Hippocampal formation (tissue), 2 donors: ENCODE results near the gene TTLL11.

Source experiments
- DNase-seq, 2 donors: peaks; one replicate each; lab custom pipeline; 2025; lab: John Stamatoyannopoulos, UW

TTLL11 gene

DNA sequence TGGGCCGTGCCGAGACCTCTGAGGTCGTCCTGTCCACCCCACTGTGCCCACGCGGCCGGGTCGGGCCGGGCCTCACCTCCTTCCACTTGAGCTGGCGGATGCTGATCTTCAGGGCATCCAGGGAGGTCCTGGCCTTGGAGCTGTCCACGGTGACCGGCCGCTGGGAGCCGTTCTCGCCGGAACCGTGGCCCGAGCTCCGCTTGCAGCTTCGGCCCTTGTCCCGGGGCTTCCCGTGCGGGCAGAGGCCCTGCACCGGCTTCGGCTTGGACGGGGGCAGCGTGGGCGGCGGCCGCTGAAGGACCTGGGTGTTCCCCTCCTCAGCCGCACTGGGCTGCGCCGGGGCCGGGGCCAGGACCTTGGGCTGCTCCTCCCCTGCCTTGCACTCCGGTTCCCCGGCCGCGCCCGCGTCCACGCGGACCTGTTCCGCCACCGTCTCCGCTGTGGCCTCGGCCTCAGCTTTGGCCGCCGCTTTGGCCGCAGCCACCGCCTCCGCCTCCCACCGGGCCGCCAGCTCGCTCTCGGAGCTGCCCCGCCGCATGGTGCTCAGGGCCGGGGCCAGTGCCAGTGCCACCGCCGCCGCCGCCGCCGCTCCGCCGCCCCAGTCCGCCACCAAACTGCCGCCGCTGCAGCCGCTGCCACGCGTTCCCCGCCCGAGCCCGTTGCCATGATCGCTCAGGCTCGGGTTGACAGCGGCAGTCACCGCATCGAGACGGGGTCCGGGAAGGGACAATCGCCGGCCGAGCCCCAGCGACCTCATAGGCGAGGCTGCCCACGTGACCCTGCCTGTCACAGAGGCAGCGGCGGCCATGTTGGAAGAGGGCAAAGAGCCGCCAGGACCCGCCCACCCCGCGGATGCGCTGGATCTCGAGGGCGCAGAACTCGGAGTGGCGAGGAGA is at the start of gene TTLL11:
Gene TTLL11, minus strand, starts transcription at position 698 of the 896 bp plus-strand sequence. Its CDS starts 160 bp downstream, at position 538.
- peak; percentile 93 to 97 for DNase-seq

DNA sequence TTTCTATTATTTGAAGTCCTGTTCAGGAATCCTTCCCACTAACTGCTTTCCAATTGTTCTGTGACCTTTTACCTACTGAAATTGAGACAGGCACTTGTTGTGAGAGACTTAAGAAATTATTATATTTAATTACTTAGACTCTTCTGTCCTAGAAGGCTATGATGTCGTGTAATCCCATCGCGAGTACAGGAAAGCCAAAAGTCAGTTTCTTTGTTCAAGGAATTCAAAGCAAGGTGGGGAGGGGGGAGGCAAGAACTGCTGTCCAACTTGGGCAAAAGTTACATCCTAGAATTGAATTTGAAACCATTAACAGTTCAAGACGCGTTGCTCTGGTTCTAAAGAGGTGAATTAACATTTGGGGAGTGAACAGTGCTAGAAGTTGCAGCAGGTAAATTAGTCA is 48.6 kb upstream of the TTLL11 start:
- no peak for DNase-seq

DNA sequence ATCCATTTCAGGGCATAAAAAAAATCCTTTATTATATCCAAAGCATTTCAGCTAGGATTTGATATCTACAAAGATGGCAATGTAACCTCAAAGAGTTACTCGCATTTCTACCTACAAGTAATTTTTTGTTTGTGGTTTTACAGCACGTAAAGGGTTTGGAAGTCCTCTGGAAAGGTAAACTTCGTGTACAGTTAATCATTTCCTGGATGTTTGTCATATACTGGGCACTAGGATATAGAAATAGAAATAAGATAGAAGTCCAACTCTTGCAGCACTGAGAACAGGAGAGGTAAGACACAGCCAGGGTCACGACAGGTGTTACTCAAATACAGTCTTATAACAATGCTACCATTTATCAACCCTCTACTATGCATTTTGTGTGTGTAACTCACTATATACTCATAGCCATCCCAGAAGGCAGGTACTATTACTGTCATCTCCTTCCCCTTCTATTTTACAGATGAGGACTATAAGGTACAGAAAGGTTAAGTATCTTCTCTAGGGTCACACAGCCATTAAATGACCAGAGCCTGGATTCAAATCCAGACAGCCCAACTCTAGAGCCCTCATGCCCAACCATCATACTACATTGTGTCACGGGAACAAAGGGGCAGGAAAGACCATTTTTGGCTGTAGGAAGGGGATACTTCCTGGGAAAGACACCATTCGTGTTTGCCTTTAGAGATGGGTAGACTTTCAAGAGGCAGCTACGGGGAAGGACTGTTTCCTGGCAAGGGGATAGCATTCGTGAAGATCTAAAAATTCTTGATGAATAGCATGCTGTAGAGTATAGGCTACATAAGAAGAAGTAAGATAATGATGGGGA is 47.5 kb upstream of the TTLL11 start:
- no peak for DNase-seq

GRCh38 chr9:122138560-122139268 is 45.6 kb upstream of the TTLL11 start:
- DNase-seq, result no peak

DNA sequence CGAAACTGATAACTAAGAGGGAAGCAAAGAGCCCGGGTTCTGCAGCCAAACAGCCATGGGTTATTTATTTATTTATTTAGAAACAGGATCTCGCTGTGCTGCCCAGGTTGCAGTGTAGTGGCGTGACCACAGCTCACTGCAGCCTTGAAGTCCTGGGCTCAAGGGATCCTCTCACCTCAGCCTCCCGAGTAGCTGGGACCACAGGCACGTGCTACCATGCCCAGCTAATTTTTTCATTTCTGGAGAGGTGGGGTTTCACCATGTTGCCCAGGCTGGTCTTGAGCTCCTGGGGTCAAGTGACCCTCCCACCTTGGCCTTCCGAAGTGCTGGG is 42.4 kb upstream of the TTLL11 start:
- DNase-seq, result no peak

- no peak for DNase-seq
These were observed 41.9 kb upstream of the TTLL11 start for GRCh38 chr9:122134822-122135528.

DNA sequence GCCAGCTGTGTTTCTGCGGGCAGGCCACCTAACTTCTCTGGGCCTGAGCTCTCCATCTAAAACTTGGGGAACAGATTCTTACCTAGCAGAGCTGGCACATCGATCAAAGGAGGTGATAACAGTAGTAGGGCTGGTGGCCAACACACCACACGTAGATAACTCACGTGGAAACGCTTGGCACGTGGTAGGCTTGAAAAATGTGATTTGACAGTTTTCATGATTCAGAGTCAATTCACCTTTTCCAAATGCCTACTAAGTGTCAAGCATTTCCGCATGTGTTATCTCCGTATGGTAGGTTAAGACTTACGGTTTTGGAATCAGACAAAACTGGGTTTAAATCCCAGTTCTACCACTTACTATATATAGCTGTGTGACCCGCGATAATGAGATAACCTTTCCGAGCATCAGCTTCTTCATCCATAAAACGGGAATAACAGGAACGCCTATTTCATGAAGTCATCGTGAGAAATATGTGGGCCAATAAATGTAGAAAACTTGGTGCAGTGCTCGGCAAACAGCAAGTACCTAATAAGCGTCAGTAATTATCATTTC is 41.0 kb upstream of the TTLL11 start:
- no peak for DNase-seq

DNA sequence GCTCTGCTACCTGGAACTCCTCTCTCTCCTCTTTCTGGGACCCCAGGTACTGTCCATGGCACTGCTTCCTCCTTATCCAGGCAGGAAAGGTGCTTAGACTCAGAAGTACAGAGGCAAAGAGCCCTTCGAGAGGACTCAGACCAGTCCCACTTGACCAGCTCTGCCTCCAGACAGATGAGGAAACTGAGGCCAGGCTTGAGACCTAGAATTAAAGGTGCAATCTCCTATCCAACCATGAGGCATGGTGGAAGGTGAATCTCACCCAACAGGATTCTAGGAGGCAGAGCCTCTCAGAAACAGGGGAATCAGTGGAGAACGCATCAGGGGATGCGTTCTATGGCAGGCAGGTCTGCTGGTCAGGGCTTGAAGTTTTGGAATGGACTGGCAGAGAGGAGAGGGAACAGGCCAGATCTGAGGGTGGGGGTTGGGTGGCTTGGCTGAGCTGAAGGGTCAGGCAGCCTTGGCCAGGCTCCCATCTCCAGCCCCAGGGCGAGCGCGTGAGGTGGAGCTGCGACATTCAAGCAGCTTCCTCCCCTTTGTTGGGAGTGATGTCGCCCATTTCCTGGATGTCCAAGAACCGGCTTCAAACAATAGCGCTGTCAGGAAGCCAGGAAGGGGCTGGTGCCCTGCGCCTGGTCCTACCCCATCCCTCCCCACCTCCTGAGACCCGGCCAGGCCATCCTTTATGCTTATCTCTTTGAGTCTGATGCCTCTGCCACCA is 40.3 kb upstream of the TTLL11 start:
- DNase-seq, result no peak

DNA sequence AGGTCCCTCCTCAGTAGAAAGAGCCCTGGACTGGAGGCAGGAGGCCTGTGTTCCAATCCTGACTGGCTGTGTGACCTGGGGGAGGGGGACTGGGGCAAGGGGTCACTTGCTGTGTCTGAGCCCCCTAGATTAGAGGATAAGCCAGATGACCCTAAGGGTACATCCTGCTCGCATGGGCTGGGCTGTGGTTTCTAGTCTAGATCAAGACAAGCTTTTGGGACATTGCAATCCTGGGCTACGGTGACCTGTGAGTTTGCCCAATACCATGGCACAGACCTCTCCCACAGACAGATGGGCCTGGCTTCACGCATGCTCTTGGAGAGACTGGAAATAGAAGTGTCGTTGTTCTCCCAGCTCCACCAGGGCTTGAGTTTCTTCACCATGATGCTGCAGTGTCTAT is 39.4 kb upstream of the TTLL11 start:
- no peak for DNase-seq

DNA sequence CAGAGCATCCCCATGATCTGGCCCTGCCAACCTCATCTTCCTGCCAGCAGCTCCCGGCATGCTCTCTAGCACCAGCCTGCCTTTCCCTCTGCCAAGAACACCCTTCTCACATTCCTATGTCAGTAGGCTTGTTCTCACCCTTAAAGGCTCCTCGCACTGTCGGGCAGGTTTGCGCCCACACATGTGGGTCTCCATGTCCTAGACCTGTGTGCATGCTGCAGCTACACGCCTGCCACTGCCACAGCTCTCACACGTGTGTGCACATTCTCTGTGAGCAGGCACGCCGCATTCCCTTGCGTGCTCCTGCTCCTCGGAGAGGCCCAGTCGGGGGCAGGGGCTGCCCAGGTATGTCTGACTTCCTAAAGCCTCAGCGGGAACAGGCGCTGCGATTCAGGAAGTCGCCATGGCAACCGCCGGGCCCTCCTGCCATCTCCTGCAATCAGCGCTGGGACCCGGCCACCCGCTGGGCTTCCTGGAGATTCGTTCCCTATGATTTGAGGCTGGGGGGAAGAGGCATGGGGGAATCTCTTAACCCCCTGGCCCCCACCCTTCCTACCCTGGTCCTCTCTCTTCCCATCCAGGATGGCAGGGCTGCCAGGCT is 38.4 kb upstream of the TTLL11 start:
- no peak for DNase-seq

GRCh38 chr9:122130837-122131236 is 37.7 kb upstream of the TTLL11 start:
- DNase-seq, result no peak

GRCh38 chr9:122129969-122130368 is 36.9 kb upstream of the TTLL11 start:
- DNase-seq, result no peak

DNA sequence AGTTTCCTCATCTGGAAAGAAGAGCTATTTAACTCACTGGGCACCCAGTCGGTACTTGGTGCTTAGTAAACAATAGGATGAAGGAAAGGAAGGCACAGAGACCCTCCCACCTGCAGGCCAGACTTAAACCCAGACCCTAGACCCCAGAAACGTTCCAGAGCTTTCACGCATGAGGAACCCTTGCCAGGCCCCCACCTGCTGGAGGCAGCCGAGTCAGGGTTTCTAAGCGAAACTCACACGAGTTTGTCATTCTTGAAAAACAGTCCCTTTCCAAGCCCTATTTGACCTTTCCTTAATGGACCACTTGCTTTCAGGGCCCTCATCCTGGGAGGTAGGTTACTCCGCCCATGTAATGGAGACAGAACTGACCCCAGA is 35.8 kb upstream of the TTLL11 start:
- no peak for DNase-seq

GRCh38 chr9:122128007-122128968 is 35.2 kb upstream of the TTLL11 start:
- DNase-seq, result no peak

- DNase-seq, result no peak
These were observed 34.3 kb upstream of the TTLL11 start for GRCh38 chr9:122127396-122127798.

- no peak for DNase-seq
These were observed 33.5 kb upstream of the TTLL11 start for GRCh38 chr9:122126331-122127261.

DNA sequence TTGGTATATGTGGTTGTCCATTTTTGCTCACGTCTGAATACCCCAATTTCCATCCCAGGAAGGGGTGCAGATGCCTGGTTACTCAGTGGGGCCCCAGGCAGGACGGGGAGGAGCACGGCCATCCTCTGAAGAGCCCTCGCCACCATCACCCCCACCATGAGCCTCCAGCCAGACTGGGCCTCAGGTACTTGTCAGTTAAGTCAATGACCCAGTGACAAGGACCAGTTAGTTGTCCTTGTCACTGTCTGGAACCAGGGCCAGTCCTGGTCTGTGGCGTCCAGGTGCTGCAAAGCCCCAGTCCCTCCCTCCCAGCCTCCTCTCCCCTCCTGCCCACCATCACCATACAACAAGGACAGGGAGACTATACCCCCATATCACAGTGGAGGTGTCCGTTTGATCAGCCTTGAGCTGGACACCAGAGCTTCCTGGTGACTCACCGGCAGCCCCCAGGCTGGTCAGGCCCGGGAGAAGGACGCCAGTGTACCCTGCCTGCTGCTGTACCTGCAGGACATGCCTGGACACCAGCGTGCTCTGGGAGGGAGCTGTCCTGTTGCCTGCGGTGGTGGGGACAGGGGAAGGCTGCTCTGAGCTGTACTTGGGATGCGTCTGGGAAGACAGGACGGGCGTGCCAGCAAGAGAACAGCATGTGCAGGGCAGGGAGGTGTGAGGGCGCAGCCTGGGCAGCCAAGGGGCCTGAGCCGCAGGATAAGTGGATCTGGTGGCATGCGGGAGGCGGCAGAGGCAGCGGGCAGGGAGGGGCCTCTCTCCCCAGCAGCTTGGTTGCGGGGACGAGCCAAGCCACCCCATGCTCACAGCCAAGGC is 32.6 kb upstream of the TTLL11 start:
- no peak for DNase-seq
